22Rv1 (cell line): ENCODE results near the gene DNAH1.

Source experiments
- ZFX ChIP-seq: fragments of 450-650 bp; IDR thresholded peaks from 2 replicates; pipeline ENCODE4 v1.6.1; 2017; ENCODE audit warnings: antibody characterized with exemption, borderline replicate concordance
- TF ChIP-seq, protein P1 (sequence below): fragments of 450-650 bp; IDR thresholded peaks from 2 replicates; pipeline ENCODE4 v1.5.1; 2017; ENCODE audit warnings: mild to moderate bottlenecking

DNA sequence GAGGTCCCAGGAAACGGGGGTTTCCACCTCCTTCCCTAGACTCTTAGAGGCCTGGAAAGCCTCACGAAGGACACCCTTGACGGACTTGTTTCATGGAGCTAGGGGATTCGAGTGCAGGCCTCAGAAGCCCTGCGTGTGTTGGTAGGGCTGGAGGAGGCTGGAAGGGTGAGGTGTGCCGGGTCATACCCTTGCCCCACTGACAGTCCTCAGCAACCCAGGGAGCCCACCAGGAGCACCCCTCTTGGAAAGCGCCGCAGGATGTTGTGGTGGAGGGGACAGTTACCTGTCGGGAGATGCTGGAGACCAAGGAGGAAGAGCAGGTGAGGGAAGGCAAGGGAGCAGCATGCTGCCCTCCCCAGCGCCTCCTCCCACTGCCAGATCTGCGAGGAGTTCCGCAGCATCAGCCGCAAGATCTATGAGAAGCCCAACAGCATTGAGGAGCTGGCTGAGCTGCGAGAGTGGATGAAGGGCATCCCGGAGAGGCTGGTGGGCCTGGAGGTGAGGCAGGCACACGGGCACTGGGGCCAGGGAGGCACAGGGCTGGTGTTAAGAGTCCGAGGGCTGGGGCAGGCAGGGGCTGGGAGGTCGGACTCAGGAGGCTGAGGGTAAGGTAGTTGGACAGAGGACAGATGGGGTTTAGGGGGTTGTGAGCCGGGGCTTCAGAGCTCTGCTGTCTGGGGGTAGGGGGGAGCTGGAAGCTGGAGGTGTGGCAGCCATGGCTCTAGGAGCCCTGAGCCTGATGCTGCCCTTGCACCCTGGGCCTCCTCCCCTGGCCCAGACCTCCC is 33.7 kb downstream of the DNAH1 start:
- TF ChIP-seq, protein P1, sequence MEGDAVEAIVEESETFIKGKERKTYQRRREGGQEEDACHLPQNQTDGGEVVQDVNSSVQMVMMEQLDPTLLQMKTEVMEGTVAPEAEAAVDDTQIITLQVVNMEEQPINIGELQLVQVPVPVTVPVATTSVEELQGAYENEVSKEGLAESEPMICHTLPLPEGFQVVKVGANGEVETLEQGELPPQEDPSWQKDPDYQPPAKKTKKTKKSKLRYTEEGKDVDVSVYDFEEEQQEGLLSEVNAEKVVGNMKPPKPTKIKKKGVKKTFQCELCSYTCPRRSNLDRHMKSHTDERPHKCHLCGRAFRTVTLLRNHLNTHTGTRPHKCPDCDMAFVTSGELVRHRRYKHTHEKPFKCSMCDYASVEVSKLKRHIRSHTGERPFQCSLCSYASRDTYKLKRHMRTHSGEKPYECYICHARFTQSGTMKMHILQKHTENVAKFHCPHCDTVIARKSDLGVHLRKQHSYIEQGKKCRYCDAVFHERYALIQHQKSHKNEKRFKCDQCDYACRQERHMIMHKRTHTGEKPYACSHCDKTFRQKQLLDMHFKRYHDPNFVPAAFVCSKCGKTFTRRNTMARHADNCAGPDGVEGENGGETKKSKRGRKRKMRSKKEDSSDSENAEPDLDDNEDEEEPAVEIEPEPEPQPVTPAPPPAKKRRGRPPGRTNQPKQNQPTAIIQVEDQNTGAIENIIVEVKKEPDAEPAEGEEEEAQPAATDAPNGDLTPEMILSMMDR: no peak
- no peak for TF ChIP-seq ZFX
